Fibroblast of skin of back (primary cell): ENCODE data around the gene POGK. TPM values are rescaled to one million over a fixed set of nuclear protein-coding genes. Genes with fewer than 3 reads are reported as not detected.
"Not testable (repeated sequence)": the region's sequence is repeated elsewhere in the genome, so short reads cannot be mapped to it uniquely, and the experiment has no call there.

ENCODE experiments used
- DNase-seq: peaks from one replicate; pipeline ENCODE4 v3.0.0-alpha.2; 2013
- polyA plus RNA-seq, 2 experiments: library from polyadenylated mRNA; unstranded; fragments of 120-200 nt; gene quantifications; one replicate each; pipeline ENCODE4 v1.2.1, GENCODE V29; 2013; ENCODE audit not compliant: insufficient read length in 2 of 2

POGK gene
- polyA plus RNA-seq (2013, experiment 1 of 2; ENCODE audit: insufficient read length): 17.8 TPM
- polyA plus RNA-seq (2013, experiment 2 of 2; ENCODE audit: insufficient read length): 17.7 TPM

- DNase-seq: peak; percentile 90
These were observed at the start of gene POGK for GRCh38 chr1:166838766-166839599. Gene POGK (plus strand): TSS chr1:166839475. CDS start chr1:166840957, 1,482 bp downstream.

GRCh38 chr1:166796620-166797236, 42.5 kb upstream of the POGK start:
- no peak for DNase-seq

GRCh38 chr1:166808952-166809351, 30.3 kb upstream of the POGK start:
- DNase-seq: no peak

GRCh38 chr1:166811691-166812090, 27.6 kb upstream of the POGK start:
- DNase-seq: peak; percentile 6

- no peak for DNase-seq
These were observed 25.6 kb upstream of the POGK start for GRCh38 chr1:166813508-166814223.

GRCh38 chr1:166814611-166815010, 24.7 kb upstream of the POGK start:
- peak; percentile 2 for DNase-seq

GRCh38 chr1:166819974-166820373, 19.3 kb upstream of the POGK start:
- no peak for DNase-seq

- no peak for DNase-seq
These were observed 16.9 kb upstream of the POGK start for GRCh38 chr1:166822385-166822784.

- no peak for DNase-seq
These were observed 11.8 kb upstream of the POGK start for GRCh38 chr1:166827426-166827825.

GRCh38 chr1:166829762-166830161, 9.5 kb upstream of the POGK start:
- not testable (repeated sequence) for DNase-seq

GRCh38 chr1:166836733-166837132, 2.5 kb upstream of the POGK start:
- DNase-seq: peak; percentile 13

GRCh38 chr1:166839600-166840308, 479 bp downstream of the POGK start:
- DNase-seq: peak; percentile 37

GRCh38 chr1:166840309-166841274, 1.3 kb downstream of the POGK start:
- peak; percentile 40 for DNase-seq

- DNase-seq: no peak
These were observed 4.0 kb downstream of the POGK start for GRCh38 chr1:166843322-166843721.

GRCh38 chr1:166843769-166844596, 4.7 kb downstream of the POGK start:
- DNase-seq: no peak

- no peak for DNase-seq
These were observed 5.5 kb downstream of the POGK start for GRCh38 chr1:166844791-166845190.

GRCh38 chr1:166848193-166848592, 8.9 kb downstream of the POGK start:
- no peak for DNase-seq

GRCh38 chr1:166849135-166849534, 9.9 kb downstream of the POGK start:
- no peak for DNase-seq

GRCh38 chr1:166852918-166853317, 13.6 kb downstream of the POGK start:
- no peak for DNase-seq

- no peak for DNase-seq
These were observed 16.3 kb downstream of the POGK start for GRCh38 chr1:166855558-166855957.
